HG03280 (cell line): ENCODE measurements around the gene STAMBPL1.
"Not testable (repeated sequence)": the region's sequence is repeated elsewhere in the genome, so short reads cannot be mapped to it uniquely, and the experiment has no call there.

Experiments used
- ATAC-seq: cut with Tn5 transposase; IDR thresholded peaks from one replicate; pipeline ENCODE4 v1.9.1; 2021; ENCODE audit warnings: mild to moderate bottlenecking, moderate library complexity; ENCODE audit not compliant: unreplicated experiment

Gene STAMBPL1

GRCh38 chr10:88879534-88880281, at the start of gene STAMBPL1:
STAMBPL1 (plus strand) TSS chr10:88880245; CDS start chr10:88901709, 21,464 bp downstream.
- peak; percentile 46 for ATAC-seq

- ATAC-seq, result no peak
Measured at GRCh38 chr10:88830643-88831268, 49.3 kb upstream of the STAMBPL1 start.

- no peak for ATAC-seq
Measured at GRCh38 chr10:88831709-88832108, 48.3 kb upstream of the STAMBPL1 start.

GRCh38 chr10:88832376-88832775, 47.7 kb upstream of the STAMBPL1 start:
- no peak for ATAC-seq

- ATAC-seq, result no peak
Measured at GRCh38 chr10:88833156-88833555, 46.9 kb upstream of the STAMBPL1 start.

GRCh38 chr10:88833723-88834122, 46.3 kb upstream of the STAMBPL1 start:
- no peak for ATAC-seq

GRCh38 chr10:88835096-88835909, 44.7 kb upstream of the STAMBPL1 start:
- peak; percentile 90 for ATAC-seq

- ATAC-seq, result peak; percentile 16
Measured at GRCh38 chr10:88835910-88836221, 44.2 kb upstream of the STAMBPL1 start.

- ATAC-seq, result not testable (repeated sequence)
Measured at GRCh38 chr10:88837632-88838031, 42.4 kb upstream of the STAMBPL1 start.

- no peak for ATAC-seq
Measured at GRCh38 chr10:88838766-88839350, 41.2 kb upstream of the STAMBPL1 start.

GRCh38 chr10:88840104-88840503, 39.9 kb upstream of the STAMBPL1 start:
- ATAC-seq, result no peak

GRCh38 chr10:88840881-88841280, 39.2 kb upstream of the STAMBPL1 start:
- ATAC-seq, result no peak

GRCh38 chr10:88841316-88842111, 38.5 kb upstream of the STAMBPL1 start:
- ATAC-seq, result no peak

GRCh38 chr10:88843171-88843570, 36.9 kb upstream of the STAMBPL1 start:
- no peak for ATAC-seq

GRCh38 chr10:88848499-88848898, 31.5 kb upstream of the STAMBPL1 start:
- ATAC-seq, result no peak

GRCh38 chr10:88849234-88849633, 30.8 kb upstream of the STAMBPL1 start:
- ATAC-seq, result no peak

- no peak for ATAC-seq
Measured at GRCh38 chr10:88850712-88851111, 29.3 kb upstream of the STAMBPL1 start.

GRCh38 chr10:88851706-88852105, 28.3 kb upstream of the STAMBPL1 start, which contains the start of gene ANKRD22:
ANKRD22 (minus strand) TSS chr10:88851844; CDS start chr10:88851607, 237 bp downstream.
- ATAC-seq, result no peak

GRCh38 chr10:88852327-88852726, 27.7 kb upstream of the STAMBPL1 start:
- no peak for ATAC-seq

- ATAC-seq, result no peak
Measured at GRCh38 chr10:88853155-88853881, 26.7 kb upstream of the STAMBPL1 start.
